Stimulated activated CD8-positive, alpha-beta memory T cell treated with anti-CD3 and anti-CD28 coated beads, Interleukin-4, amount 100 ng/mL, for 4 hours (primary cell): ENCODE measurements around the gene PDCL3.

Experiments
- DNase-seq, 2 donors: peaks; one replicate each; pipeline ENCODE4 v3.0.0-alpha.2; 2020; ENCODE audit warnings: low read depth in 2 of 2, low spot score in 1 of 2

The PDCL3 gene

GRCh38 chr2:100611079-100612029 lies 48.6 kb downstream of the PDCL3 start:
- no peak for DNase-seq

GRCh38 chr2:100612388-100613000 lies 49.7 kb downstream of the PDCL3 start:
- DNase-seq, result no peak

- no peak for DNase-seq
Measured at GRCh38 chr2:100613719-100614118, 50.9 kb downstream of the PDCL3 start.

GRCh38 chr2:100614455-100615000 lies 51.7 kb downstream of the PDCL3 start:
- no peak for DNase-seq

- DNase-seq, result no peak
Measured at GRCh38 chr2:100615471-100615870, 52.7 kb downstream of the PDCL3 start.

GRCh38 chr2:100615886-100616285 lies 53.1 kb downstream of the PDCL3 start:
- no peak for DNase-seq

GRCh38 chr2:100616841-100617390 lies 54.1 kb downstream of the PDCL3 start:
- DNase-seq, result no peak

GRCh38 chr2:100619951-100620350 lies 57.2 kb downstream of the PDCL3 start:
- DNase-seq, result no peak

- no peak for DNase-seq
Measured at GRCh38 chr2:100620481-100620880, 57.7 kb downstream of the PDCL3 start.

GRCh38 chr2:100621371-100621951 lies 58.7 kb downstream of the PDCL3 start:
- DNase-seq, result no peak

- no peak for DNase-seq
Measured at GRCh38 chr2:100623033-100623715, 60.4 kb downstream of the PDCL3 start.

- DNase-seq, result no peak
Measured at GRCh38 chr2:100623930-100624329, 61.1 kb downstream of the PDCL3 start.

- DNase-seq, result no peak
Measured at GRCh38 chr2:100624536-100624935, 61.7 kb downstream of the PDCL3 start.

- no peak for DNase-seq
Measured at GRCh38 chr2:100625717-100626116, 62.9 kb downstream of the PDCL3 start.
